GM12873 (cell line): ENCODE data around the gene PLK5.

ENCODE experiments used
- CTCF ChIP-seq: IDR thresholded peaks from 2 replicates; pipeline ENCODE4 v1.5.1; 2012; ENCODE audit warnings: low read depth, mild to moderate bottlenecking, moderate library complexity, low read length, control low read depth; ENCODE audit not compliant: insufficient read depth; ENCODE audit errors: missing control alignments

PLK5 gene

GRCh38 chr19:1527650-1528309 is 3.9 kb downstream of the PLK5 start:
- TF ChIP-seq CTCF, result no peak

GRCh38 chr19:1528596-1529429 is 4.9 kb downstream of the PLK5 start:
- no peak for TF ChIP-seq CTCF

- TF ChIP-seq CTCF, result no peak
Measured at GRCh38 chr19:1529430-1529816, 5.5 kb downstream of the PLK5 start.

- no peak for TF ChIP-seq CTCF
Measured at GRCh38 chr19:1531587-1531986, 7.7 kb downstream of the PLK5 start.

- no peak for TF ChIP-seq CTCF
Measured at GRCh38 chr19:1532003-1532402, 8.1 kb downstream of the PLK5 start.

- TF ChIP-seq CTCF, result no peak
Measured at GRCh38 chr19:1533510-1534150, 9.8 kb downstream of the PLK5 start.

- TF ChIP-seq CTCF, result no peak
Measured at GRCh38 chr19:1534972-1535371, 11.1 kb downstream of the PLK5 start.
